Loucy (cell line): ENCODE measurements around the gene BTBD9.

Experiments
- EZH2phosphoT487 ChIP-seq: fragments of 200-600 bp; IDR thresholded peaks from 2 replicates; pipeline ENCODE4 v1.6.1; 2018; ENCODE audit warnings: antibody characterized with exemption, mild to moderate bottlenecking, moderate library complexity, borderline replicate concordance
- TF ChIP-seq, protein P1 (sequence below): fragments of 200-600 bp; sonication (generic); conservative IDR thresholded peaks from 2 replicates; pipeline ENCODE4 v1.5.1; 2014; ENCODE audit warnings: mild to moderate bottlenecking, antibody characterized with exemption, low read length

DNA sequence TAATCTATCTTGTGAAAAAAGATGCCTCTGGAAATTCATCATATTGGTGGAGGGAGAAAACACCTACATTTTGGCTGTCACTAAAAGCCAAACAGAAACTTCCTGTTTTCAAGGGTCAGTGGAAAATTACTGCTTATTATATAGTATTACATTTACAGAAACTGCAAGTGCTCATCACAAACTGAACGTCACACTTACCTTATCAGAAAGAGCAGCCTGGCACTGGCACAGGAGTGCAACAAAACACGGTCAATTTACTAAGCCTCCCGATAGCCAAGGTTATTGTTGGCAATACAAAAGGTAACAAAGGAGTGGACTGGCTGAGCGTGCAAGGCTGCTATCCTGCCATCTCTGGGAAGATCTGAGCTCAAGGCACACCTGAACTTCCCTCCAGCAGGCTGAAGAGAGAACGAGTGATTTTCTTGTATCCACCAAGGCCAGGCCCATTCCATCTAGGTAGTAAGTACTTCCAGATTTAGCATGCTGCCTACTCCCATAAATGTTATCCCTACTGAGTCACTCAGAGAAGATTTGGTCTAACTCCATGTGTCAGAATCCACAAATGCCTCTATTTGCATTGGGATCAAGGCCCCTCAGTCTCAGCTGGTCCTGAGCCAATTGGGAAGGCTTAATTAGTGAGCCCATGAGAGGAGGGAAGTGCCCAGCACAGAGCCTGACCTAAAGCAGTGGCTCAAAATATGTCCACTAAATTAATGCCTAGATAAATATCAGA, 399.8 kb downstream of the BTBD9 start:
- TF ChIP-seq, protein P1, sequence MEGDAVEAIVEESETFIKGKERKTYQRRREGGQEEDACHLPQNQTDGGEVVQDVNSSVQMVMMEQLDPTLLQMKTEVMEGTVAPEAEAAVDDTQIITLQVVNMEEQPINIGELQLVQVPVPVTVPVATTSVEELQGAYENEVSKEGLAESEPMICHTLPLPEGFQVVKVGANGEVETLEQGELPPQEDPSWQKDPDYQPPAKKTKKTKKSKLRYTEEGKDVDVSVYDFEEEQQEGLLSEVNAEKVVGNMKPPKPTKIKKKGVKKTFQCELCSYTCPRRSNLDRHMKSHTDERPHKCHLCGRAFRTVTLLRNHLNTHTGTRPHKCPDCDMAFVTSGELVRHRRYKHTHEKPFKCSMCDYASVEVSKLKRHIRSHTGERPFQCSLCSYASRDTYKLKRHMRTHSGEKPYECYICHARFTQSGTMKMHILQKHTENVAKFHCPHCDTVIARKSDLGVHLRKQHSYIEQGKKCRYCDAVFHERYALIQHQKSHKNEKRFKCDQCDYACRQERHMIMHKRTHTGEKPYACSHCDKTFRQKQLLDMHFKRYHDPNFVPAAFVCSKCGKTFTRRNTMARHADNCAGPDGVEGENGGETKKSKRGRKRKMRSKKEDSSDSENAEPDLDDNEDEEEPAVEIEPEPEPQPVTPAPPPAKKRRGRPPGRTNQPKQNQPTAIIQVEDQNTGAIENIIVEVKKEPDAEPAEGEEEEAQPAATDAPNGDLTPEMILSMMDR = no peak
- no peak for TF ChIP-seq EZH2phosphoT487
